ENCODE measurements around the gene EIF3M. TPM values are rescaled to one million over a fixed set of nuclear protein-coding genes. Genes with fewer than 3 reads are reported as not detected.

Gene EIF3M
- 683 TPM for polyA plus RNA-seq (2012; ENCODE audit: missing spikeins)

DNA sequence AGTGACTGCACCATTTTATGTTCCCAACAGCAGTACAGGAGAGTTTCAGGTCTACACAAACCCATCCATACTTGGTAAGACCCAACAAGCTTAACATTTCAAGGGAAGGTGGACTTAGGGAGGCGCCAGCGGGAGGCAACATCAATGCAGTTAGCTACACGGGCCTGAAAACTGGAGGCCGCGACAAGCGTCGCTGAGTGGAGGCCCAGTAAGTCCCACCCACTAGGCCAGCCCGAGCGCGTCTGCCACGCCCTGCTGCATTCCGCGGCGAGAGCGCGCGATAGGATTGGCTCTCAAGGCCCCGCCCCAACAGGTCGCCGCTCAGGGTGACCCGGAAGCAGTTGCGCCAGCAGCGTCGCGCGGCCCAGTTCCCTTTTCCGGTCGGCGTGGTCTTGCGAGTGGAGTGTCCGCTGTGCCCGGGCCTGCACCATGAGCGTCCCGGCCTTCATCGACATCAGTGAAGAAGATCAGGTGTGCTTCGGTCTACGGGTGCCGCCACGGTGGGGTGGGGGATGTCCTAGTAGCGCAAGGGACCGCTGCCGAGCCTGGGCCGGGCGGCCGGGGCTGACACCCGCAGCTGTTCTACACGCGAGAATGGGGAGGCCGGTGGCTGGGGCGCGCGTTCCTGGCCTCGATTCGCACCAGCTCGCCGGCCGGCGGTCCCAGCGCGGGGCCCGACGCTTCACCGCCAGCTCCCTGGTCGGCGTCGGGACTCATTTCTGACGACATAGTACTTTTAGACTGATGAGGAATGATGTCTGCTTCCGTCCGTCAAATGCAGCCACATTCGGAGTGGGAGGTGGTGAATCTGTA is at the start of gene EIF3M:
EIF3M (plus strand) TSS at position 373 of the 813 bp plus-strand sequence; CDS start at position 430, 57 bp downstream.
- FAIRE-seq (peak; percentile 100), DNase-seq (ENCODE audit: insufficient read length) (peak; percentile 73)
- peak; percentile 95 for TF ChIP-seq POLR2A (IDR thresholded peaks at IDR 0.05; ENCODE audit: low read depth, low read length)
- TF ChIP-seq POLR2AphosphoS5 (IDR thresholded peaks at IDR 0.05; ENCODE audit: low read depth, low read length) = peak; percentile 97
- TF ChIP-seq TAF1 (IDR thresholded peaks at IDR 0.05; ENCODE audit: borderline replicate concordance, low read depth, low read length) = peak; percentile 89

DNA sequence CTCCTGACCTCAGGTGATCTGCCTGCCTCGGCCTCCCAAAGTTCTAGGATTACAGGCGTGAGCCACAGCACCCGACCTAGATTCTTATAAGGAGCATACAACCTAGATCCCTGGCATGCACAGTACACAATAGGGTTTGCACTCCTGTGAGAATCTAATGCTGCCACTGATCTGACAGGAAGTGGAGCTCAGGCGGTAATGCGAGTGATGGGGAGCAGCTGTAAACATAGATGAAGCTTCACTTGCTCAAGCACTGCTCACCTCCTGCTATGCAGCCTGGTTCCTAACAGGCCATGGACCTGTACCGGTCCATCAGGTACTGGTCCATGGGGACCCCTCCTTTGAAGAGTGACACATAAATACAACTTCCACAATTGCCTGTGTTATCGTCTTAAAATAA is 44.8 kb upstream of the EIF3M start:
- DNase-seq (ENCODE audit: insufficient read length) (no peak), FAIRE-seq (no peak)
- TF ChIP-seq POLR2AphosphoS5 (IDR thresholded peaks at IDR 0.05; ENCODE audit: low read depth, low read length) = no peak
- TF ChIP-seq POLR2A (IDR thresholded peaks at IDR 0.05; ENCODE audit: low read depth, low read length) = no peak
- TF ChIP-seq TAF1 (IDR thresholded peaks at IDR 0.05; ENCODE audit: borderline replicate concordance, low read depth, low read length) = no peak

DNA sequence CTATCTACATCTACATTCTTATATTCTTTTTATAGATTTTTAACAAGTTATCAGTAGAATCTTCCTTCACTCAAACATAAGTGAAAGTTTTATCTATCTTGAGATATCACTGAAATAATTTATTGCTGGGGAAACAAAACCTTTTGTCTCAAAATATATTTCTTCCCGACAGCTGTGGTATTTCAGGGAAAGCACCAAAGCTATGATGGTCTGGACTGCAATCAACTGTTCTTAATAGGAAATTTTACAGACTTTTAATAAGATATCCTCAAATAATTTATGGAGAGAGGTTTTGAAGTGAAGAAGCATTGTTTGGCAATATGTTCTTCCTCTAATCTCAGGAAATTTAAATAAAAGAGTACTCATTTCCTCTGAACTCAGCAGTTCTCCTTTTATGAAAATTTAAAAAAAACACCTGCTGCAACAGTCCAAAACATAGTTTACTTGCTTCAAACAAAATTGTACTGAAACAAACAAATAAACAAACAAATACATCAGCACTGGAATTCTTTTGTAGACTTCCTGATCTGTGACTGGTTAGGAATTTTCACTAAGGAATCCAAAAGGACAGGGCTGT is 33.9 kb upstream of the EIF3M start:
- DNase-seq (ENCODE audit: insufficient read length) (no peak), FAIRE-seq (peak; percentile 50)
- no peak for TF ChIP-seq TAF1 (IDR thresholded peaks at IDR 0.05; ENCODE audit: borderline replicate concordance, low read depth, low read length)
- no peak for TF ChIP-seq POLR2A (IDR thresholded peaks at IDR 0.05; ENCODE audit: low read depth, low read length)
- TF ChIP-seq POLR2AphosphoS5 (IDR thresholded peaks at IDR 0.05; ENCODE audit: low read depth, low read length) = no peak

DNA sequence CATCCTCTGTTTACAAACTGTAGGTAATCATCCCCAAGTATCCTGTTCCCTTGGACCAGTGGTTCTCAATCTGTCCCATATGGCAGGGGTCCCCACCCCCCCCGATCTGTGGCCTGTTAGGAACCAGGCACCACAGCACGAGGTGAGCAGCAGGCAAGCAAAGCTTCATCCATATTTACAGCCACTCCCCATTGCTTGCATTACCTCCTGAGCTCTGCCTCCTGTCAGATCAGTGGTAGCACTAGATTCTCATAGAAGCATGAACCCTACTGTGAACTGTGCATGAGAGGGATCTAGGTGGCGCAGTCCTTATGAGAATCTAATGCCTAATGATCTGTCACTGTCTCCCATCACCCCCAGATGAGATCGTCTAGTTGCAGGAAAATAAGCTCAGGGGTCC is 33.4 kb upstream of the EIF3M start:
- FAIRE-seq (no peak), DNase-seq (ENCODE audit: insufficient read length) (no peak)
- no peak for TF ChIP-seq POLR2AphosphoS5 (IDR thresholded peaks at IDR 0.05; ENCODE audit: low read depth, low read length)
- no peak for TF ChIP-seq TAF1 (IDR thresholded peaks at IDR 0.05; ENCODE audit: borderline replicate concordance, low read depth, low read length)
- no peak for TF ChIP-seq POLR2A (IDR thresholded peaks at IDR 0.05; ENCODE audit: low read depth, low read length)

DNA sequence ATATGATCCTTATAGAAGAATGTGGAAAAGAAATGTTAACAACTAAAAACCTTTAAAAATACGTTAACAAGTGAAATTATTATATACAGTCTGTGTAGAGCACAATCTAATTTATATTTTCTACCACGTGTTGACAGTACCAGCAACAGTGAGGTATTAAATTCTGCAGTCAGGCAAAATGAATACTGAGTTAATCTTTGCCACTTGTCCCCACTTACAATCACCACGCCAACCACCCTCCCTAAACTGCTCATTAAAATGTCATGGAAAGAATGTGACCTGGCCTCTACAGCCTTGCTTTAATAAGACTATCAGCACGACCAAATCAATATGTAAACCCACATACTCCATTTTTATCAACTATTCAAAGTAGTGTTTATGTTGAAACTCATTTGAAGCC is 28.5 kb upstream of the EIF3M start:
- FAIRE-seq (no peak), DNase-seq (ENCODE audit: insufficient read length) (no peak)
- TF ChIP-seq POLR2A (IDR thresholded peaks at IDR 0.05; ENCODE audit: low read depth, low read length) = no peak
- no peak for TF ChIP-seq TAF1 (IDR thresholded peaks at IDR 0.05; ENCODE audit: borderline replicate concordance, low read depth, low read length)
- TF ChIP-seq POLR2AphosphoS5 (IDR thresholded peaks at IDR 0.05; ENCODE audit: low read depth, low read length) = no peak

DNA sequence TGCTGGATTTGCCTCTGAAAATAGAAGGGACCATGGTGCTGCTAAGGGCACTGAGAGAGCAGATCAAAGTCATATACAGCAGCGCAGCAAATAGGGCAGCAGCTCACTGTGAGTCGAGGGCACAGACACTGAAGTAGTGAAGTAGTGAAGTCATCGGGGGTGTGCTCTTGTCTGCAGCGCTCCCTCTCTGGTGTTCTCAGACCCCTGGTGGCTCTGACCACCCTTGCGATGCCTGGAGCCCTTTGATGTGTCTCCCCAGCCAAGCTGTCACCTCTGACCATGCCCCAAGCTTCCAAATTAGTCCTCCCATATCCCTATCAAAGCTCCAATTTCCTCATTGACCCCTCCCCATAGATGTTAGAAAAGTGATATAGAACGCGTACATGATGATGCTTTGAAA is 27.7 kb upstream of the EIF3M start:
- DNase-seq (ENCODE audit: insufficient read length) (no peak), FAIRE-seq (no peak)
- TF ChIP-seq POLR2A (IDR thresholded peaks at IDR 0.05; ENCODE audit: low read depth, low read length) = no peak
- TF ChIP-seq TAF1 (IDR thresholded peaks at IDR 0.05; ENCODE audit: borderline replicate concordance, low read depth, low read length) = no peak
- TF ChIP-seq POLR2AphosphoS5 (IDR thresholded peaks at IDR 0.05; ENCODE audit: low read depth, low read length) = no peak

DNA sequence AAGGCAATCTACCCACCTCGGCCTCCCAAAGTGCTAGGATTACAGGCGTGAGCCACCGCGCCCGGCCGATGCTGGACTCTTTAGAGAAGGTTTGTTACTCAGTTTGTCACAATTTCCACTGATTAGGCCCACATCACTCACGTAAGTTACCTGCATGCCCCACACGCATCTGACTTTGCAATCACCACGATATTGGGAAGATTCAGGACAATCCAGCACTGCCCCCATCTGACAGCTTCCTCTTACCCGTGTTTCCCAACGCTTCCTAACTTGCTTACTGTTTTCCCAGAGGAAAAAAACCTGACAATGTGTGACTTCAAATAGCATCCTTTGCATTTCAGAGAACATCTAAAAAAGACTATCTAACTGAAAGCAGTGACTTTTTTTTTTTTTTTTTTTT is 21.8 kb upstream of the EIF3M start:
- no peak for FAIRE-seq
- TF ChIP-seq POLR2AphosphoS5 (IDR thresholded peaks at IDR 0.05; ENCODE audit: low read depth, low read length) = no peak
- no peak for TF ChIP-seq TAF1 (IDR thresholded peaks at IDR 0.05; ENCODE audit: borderline replicate concordance, low read depth, low read length)
- no peak for TF ChIP-seq POLR2A (IDR thresholded peaks at IDR 0.05; ENCODE audit: low read depth, low read length)
- no peak for DNase-seq (ENCODE audit: insufficient read length)

DNA sequence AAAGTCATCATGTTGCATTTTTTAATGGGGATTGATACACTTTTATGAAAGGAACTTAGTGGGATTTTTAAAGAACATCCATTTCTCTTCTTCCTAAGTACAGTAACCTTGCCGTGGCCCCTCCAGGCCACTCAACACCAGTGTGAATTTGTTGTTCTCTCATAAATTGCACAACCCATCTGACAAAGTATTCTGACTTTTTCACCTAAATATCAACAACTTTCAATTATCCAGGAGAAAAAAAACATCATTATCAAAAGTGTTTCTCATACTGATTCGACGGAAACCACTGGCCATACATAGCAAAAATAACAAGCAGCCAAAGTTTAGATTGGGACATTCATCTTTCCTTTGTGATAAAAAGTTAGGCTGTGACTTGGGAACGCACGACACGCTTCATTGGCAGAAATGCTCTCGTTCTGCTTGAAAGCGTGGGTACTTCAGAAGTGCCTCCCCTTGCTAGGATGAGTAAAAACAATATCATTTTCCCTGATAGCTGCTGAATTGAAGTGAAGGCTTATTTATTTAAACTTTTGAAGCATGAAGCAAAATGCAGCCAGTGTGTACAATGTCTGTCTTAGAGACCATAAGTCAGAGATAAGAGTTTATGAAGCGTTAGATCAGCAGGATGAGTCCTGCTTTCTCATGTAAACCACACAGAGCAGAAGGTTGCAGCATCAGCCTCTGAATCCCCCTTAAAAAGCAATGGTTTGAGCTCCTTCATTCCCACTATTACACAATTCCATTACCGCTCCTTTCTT is 20.6 kb upstream of the EIF3M start:
- DNase-seq (ENCODE audit: insufficient read length) (no peak), FAIRE-seq (peak; percentile 21)
- TF ChIP-seq POLR2AphosphoS5 (IDR thresholded peaks at IDR 0.05; ENCODE audit: low read depth, low read length) (no peak), POLR2A (IDR thresholded peaks at IDR 0.05; ENCODE audit: low read depth, low read length) (no peak), TAF1 (IDR thresholded peaks at IDR 0.05; ENCODE audit: borderline replicate concordance, low read depth, low read length) (no peak)

DNA sequence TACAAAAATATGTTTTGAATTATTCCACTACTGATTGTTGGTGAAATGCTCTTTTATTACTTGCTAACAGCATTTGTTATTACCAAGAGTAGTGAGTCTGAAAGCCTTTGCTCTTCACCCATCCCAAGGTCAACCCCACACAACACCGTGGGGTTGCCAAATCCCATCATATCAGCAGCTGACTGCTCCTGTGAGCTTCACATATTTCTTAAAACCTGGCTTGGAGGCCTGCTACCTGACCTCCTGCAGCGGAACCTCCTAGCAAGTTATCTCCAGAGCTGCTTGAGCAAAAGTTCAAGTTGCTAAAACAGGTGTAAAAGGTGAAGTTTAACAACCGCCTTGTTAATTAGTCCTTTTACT is 20.1 kb upstream of the EIF3M start:
- no peak for TF ChIP-seq TAF1 (IDR thresholded peaks at IDR 0.05; ENCODE audit: borderline replicate concordance, low read depth, low read length)
- no peak for TF ChIP-seq POLR2A (IDR thresholded peaks at IDR 0.05; ENCODE audit: low read depth, low read length)
- TF ChIP-seq POLR2AphosphoS5 (IDR thresholded peaks at IDR 0.05; ENCODE audit: low read depth, low read length) = no peak
- FAIRE-seq (no peak), DNase-seq (ENCODE audit: insufficient read length) (no peak)

DNA sequence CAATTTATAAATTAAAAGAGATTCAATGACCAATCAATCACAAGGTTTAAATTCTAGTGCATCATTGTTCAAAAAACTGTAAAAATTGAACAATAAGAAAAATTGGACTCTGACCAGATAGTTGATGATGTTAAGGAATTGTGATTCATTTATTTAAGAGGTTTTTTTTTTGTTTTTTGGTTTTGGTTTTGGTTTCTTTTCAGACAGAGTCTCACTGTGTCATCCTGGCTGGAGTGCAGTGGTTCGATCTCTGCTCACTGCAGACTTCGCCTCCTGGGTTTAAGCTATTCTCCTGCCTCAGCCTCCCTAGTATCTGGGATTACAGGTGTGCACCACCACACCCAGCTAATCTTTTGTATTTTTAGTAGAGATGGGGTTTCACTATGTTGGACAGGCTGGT is 17.1 kb upstream of the EIF3M start:
- TF ChIP-seq TAF1 (IDR thresholded peaks at IDR 0.05; ENCODE audit: borderline replicate concordance, low read depth, low read length) = no peak
- no peak for TF ChIP-seq POLR2A (IDR thresholded peaks at IDR 0.05; ENCODE audit: low read depth, low read length)
- no peak for TF ChIP-seq POLR2AphosphoS5 (IDR thresholded peaks at IDR 0.05; ENCODE audit: low read depth, low read length)
- no peak for FAIRE-seq
- no peak for DNase-seq (ENCODE audit: insufficient read length)

DNA sequence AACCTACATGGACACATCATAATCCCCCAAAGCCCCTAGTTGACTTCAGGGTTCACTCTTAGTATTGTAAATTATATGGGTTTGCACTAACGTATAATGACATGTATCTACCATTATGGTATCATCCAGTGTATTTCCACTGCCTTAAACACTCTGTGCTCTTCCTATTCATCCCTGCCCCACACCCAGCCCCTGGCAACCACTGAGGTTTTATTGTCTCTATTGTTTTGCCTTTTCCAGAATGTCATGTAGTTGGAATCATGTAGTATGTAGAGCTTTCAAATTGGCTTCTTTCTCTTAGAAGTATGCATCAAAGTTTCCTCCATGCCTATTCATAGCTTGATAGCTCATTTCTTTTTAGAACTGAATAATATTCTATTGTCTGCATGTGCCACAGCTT is 16.5 kb upstream of the EIF3M start:
- no peak for FAIRE-seq
- DNase-seq (ENCODE audit: insufficient read length) = no peak
- TF ChIP-seq POLR2AphosphoS5 (IDR thresholded peaks at IDR 0.05; ENCODE audit: low read depth, low read length) (no peak), TAF1 (IDR thresholded peaks at IDR 0.05; ENCODE audit: borderline replicate concordance, low read depth, low read length) (no peak)

All from GM12892 (cell line).